Prostate gland (tissue), 2 donors: ENCODE measurements around the gene POGLUT2.

Experiments used
- CTCF ChIP-seq, 4 experiments: fragments of 200-600 bp in 2 of 4; fragments of 450-650 bp in 2 of 4; sonication (generic) in 2 of 4; IDR thresholded peaks; 1 replicate in 3 of 4; 2 replicates in 1 of 4; pipeline ENCODE4 v1.5.1; 2016 to 2019; ENCODE audit warnings: antibody characterized with exemption in 4 of 4, mild to moderate bottlenecking in 2 of 4, moderate library complexity in 2 of 4
- POLR2A ChIP-seq: fragments of 450-650 bp; IDR thresholded peaks from one replicate; pipeline ENCODE4 v1.6.1; 2016; ENCODE audit warnings: antibody characterized with exemption, mild to moderate bottlenecking
- POLR2AphosphoS5 ChIP-seq: sonication (generic); formaldehyde crosslinking; IDR thresholded peaks from one replicate; pipeline ENCODE4 v1.6.1; 2017; ENCODE audit warnings: antibody characterized with exemption

GRCh38 chr13:102825400-102825799 lies 26.6 kb upstream of the POGLUT2 start:
- no peak for TF ChIP-seq CTCF (IDR thresholded peaks at IDR 0.05)
- TF ChIP-seq POLR2A, result no peak
- no peak for TF ChIP-seq POLR2AphosphoS5
